ENCODE measurements around the gene GAB1.

The GAB1 gene

DNA sequence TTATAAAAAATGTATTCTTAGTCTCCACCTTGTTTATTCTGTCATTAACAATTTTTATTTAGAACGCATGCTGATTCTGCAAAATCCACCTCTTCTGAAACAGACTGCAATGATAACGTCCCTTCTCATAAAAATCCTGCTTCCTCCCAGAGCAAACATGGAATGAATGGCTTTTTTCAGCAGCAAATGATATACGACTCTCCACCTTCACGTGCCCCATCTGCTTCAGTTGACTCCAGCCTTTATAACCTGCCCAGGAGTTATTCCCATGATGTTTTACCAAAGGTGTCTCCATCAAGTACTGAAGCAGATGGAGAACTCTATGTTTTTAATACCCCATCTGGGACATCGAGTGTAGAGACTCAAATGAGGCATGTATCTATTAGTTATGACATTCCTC is 101.3 kb downstream of the GAB1 start:
- H3K4me2 ChIP-seq (ENCODE audit: low read length) = no peak overlapping the region
- H2BK120ac ChIP-seq (ENCODE audit: low read depth, low read length) = no peak overlapping the region
- DNase-seq = no peak
- H3K4me3 ChIP-seq (ENCODE audit: low read length) = no peak overlapping the region
- no peak overlapping the region for H3K27ac ChIP-seq (ENCODE audit: low read depth, low read length)
- no peak overlapping the region for H2BK15ac ChIP-seq (replicated peaks; ENCODE audit: low read depth)
- no peak overlapping the region for H3K56ac ChIP-seq (ENCODE audit: low read length)
- H3K18ac ChIP-seq (ENCODE audit: low read length) = no peak overlapping the region
- no peaks in the 10 kb centered on the region for H3K36me3 ChIP-seq (ENCODE audit: control insufficient read depth, insufficient read depth, low read length)
- no peak overlapping the region for H3K4ac ChIP-seq (ENCODE audit: low read depth, low read length)
- no CpG with 5 or more reads among the region's 5 CpGs for WGBS (ENCODE audit: extremely low coverage, insufficient coverage, low lambda C conversion rate)
- no peaks in the 10 kb centered on the region for H3K4me1 ChIP-seq (ENCODE audit: control insufficient read depth, low read depth, low read length)
- no peak overlapping the region for H2BK5ac ChIP-seq (ENCODE audit: low read length)
- H3K23ac ChIP-seq (ENCODE audit: low read length) = no peak overlapping the region
- no peak overlapping the region for H4K5ac ChIP-seq (ENCODE audit: low read length)
- no peak overlapping the region for H4K8ac ChIP-seq (ENCODE audit: low read depth, low read length)
- H3K9ac ChIP-seq (ENCODE audit: low read length) = no peak overlapping the region
- no peak overlapping the region for H2AK5ac ChIP-seq (ENCODE audit: low read length)
- H3K27me3 ChIP-seq (ENCODE audit: insufficient read depth, low read length, poor library complexity) = no peaks in the 10 kb centered on the region
- H3K79me1 ChIP-seq (ENCODE audit: low read length) = no peaks in the 10 kb centered on the region
- no peaks in the 10 kb centered on the region for H3K79me2 ChIP-seq (ENCODE audit: control insufficient read depth, insufficient read depth, low read length)

GRCh38 chr4:143438710-143439109 is 102.0 kb downstream of the GAB1 start:
- no CpG with 5 or more reads among the region's 2 CpGs for WGBS (ENCODE audit: extremely low coverage, insufficient coverage, low lambda C conversion rate)
- H2AK5ac ChIP-seq (ENCODE audit: low read length) = no peak overlapping the region

DNA sequence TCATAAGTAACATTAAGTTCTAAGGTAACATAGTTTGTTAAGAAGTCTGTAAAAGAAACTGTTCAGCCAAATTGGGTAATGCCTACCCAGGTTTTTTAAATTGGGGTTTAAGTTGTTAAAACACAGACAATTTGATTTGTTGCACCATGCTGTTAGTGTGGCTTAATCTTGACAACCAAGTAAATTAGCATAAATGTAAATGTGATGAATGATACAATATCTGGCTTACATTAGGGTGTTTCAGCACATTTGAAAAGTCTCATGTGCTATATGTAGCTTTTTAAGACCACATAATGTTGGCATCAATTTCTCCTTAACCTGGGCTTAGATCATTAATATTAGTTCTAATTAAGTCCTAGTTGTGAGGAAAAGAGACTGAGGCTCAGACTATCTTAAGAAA is 104.4 kb downstream of the GAB1 start:
- Histone ChIP-seq H3K4me2 (ENCODE audit: low read length) (no peak overlapping the region), H3K56ac (ENCODE audit: low read length) (no peak overlapping the region), H3K9ac (ENCODE audit: low read length) (no peak overlapping the region), H2BK120ac (ENCODE audit: low read depth, low read length) (no peak overlapping the region), H3K36me3 (ENCODE audit: control insufficient read depth, insufficient read depth, low read length) (no peaks in the 10 kb centered on the region), H3K27ac (ENCODE audit: low read depth, low read length) (no peak overlapping the region), H3K79me2 (ENCODE audit: control insufficient read depth, insufficient read depth, low read length) (no peaks in the 10 kb centered on the region), H4K8ac (ENCODE audit: low read depth, low read length) (no peak overlapping the region), H2BK15ac (replicated peaks; ENCODE audit: low read depth) (no peak overlapping the region), H3K4ac (ENCODE audit: low read depth, low read length) (no peak overlapping the region), H2AK5ac (ENCODE audit: low read length) (no peak overlapping the region), H2BK5ac (ENCODE audit: low read length) (no peak overlapping the region), H3K4me1 (ENCODE audit: control insufficient read depth, low read depth, low read length) (no peaks in the 10 kb centered on the region), H3K18ac (ENCODE audit: low read length) (no peak overlapping the region), H4K5ac (ENCODE audit: low read length) (no peak overlapping the region), H3K23ac (ENCODE audit: low read length) (no peak overlapping the region), H3K4me3 (ENCODE audit: low read length) (no peak overlapping the region), H3K79me1 (ENCODE audit: low read length) (no peaks in the 10 kb centered on the region), H3K27me3 (ENCODE audit: insufficient read depth, low read length, poor library complexity) (no peaks in the 10 kb centered on the region)
- DNase-seq = no peak

More at GRCh38 chr4:143438710-143439109, 102.0 kb downstream of the GAB1 start:
- H3K36me3 ChIP-seq (ENCODE audit: control insufficient read depth, insufficient read depth, low read length) = no peaks in the 10 kb centered on the region
- no peak overlapping the region for H3K18ac ChIP-seq (ENCODE audit: low read length)
- no peaks in the 10 kb centered on the region for H3K27me3 ChIP-seq (ENCODE audit: insufficient read depth, low read length, poor library complexity)
- H3K23ac ChIP-seq (ENCODE audit: low read length) = no peak overlapping the region
- no peak overlapping the region for H3K9ac ChIP-seq (ENCODE audit: low read length)
- no peak overlapping the region for H2BK15ac ChIP-seq (replicated peaks; ENCODE audit: low read depth)
- no peak overlapping the region for H3K4me3 ChIP-seq (ENCODE audit: low read length)
- no peaks in the 10 kb centered on the region for H3K4me1 ChIP-seq (ENCODE audit: control insufficient read depth, low read depth, low read length)
- H2BK5ac ChIP-seq (ENCODE audit: low read length) = no peak overlapping the region
- H2BK120ac ChIP-seq (ENCODE audit: low read depth, low read length) = no peak overlapping the region
- H3K27ac ChIP-seq (ENCODE audit: low read depth, low read length) = no peak overlapping the region
- DNase-seq = no peak
- no peak overlapping the region for H3K4ac ChIP-seq (ENCODE audit: low read depth, low read length)
- no peak overlapping the region for H4K8ac ChIP-seq (ENCODE audit: low read depth, low read length)
- no peaks in the 10 kb centered on the region for H3K79me2 ChIP-seq (ENCODE audit: control insufficient read depth, insufficient read depth, low read length)
- no peak overlapping the region for H3K4me2 ChIP-seq (ENCODE audit: low read length)
- H3K79me1 ChIP-seq (ENCODE audit: low read length) = no peaks in the 10 kb centered on the region
- H4K5ac ChIP-seq (ENCODE audit: low read length) = no peak overlapping the region
- H3K56ac ChIP-seq (ENCODE audit: low read length) = no peak overlapping the region

DNA sequence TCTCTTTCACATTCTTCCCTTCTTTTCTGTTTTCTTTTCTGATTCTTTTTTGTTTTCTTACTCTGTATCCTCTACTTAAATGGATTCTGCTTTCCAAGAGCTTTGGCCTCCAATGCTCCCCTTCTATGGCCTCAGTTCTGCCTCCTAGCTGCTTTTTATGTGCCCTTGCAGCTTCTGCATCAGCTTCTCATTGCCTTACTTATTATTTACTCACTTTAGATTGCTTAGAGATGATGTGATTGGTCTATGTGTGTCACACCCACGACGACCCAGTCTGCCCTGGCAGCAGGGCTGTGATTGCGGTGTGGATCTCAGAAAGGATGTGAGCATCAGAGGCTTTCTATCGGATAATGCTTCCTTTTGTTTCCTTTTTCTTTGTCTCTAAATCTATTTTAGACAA is 105.0 kb downstream of the GAB1 start:
- Histone ChIP-seq H2BK120ac (ENCODE audit: low read depth, low read length) (no peak overlapping the region), H3K27ac (ENCODE audit: low read depth, low read length) (no peak overlapping the region), H3K56ac (ENCODE audit: low read length) (no peak overlapping the region), H3K79me2 (ENCODE audit: control insufficient read depth, insufficient read depth, low read length) (no peaks in the 10 kb centered on the region), H3K79me1 (ENCODE audit: low read length) (no peaks in the 10 kb centered on the region), H3K4me1 (ENCODE audit: control insufficient read depth, low read depth, low read length) (no peaks in the 10 kb centered on the region), H4K8ac (ENCODE audit: low read depth, low read length) (no peak overlapping the region), H3K36me3 (ENCODE audit: control insufficient read depth, insufficient read depth, low read length) (no peaks in the 10 kb centered on the region), H2AK5ac (ENCODE audit: low read length) (no peak overlapping the region), H3K9ac (ENCODE audit: low read length) (no peak overlapping the region), H2BK15ac (replicated peaks; ENCODE audit: low read depth) (no peak overlapping the region), H3K23ac (ENCODE audit: low read length) (no peak overlapping the region), H3K4me2 (ENCODE audit: low read length) (no peak overlapping the region), H3K4me3 (ENCODE audit: low read length) (no peak overlapping the region), H3K27me3 (ENCODE audit: insufficient read depth, low read length, poor library complexity) (no peaks in the 10 kb centered on the region), H2BK5ac (ENCODE audit: low read length) (no peak overlapping the region), H3K18ac (ENCODE audit: low read length) (no peak overlapping the region), H4K5ac (ENCODE audit: low read length) (no peak overlapping the region), H3K4ac (ENCODE audit: low read depth, low read length) (no peak overlapping the region)
- no CpG with 5 or more reads among the region's 4 CpGs for WGBS (ENCODE audit: extremely low coverage, insufficient coverage, low lambda C conversion rate)
- peak; percentile 53 for DNase-seq

DNA sequence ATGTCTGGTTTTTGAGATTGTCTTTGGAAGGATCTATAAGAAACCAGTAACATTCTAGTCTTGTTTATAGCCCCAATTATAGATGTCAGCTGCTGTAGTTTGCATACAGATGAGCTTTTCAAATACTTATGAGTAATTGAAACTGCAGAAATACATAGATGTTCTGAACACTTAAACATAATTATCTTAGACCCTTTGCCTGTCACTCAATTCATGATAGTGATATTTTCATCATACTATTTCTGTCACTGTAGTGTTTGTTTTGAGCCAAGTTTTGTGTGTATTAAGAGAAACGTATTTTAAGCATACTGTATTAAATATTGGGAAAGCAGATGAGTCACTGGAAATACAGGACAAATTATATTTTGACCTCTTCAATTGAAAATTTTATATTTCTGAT is 107.1 kb downstream of the GAB1 start:
- no peak overlapping the region for H2BK15ac ChIP-seq (replicated peaks; ENCODE audit: low read depth)
- H4K8ac ChIP-seq (ENCODE audit: low read depth, low read length) = no peak overlapping the region
- H3K23ac ChIP-seq (ENCODE audit: low read length) = no peak overlapping the region
- H3K4me3 ChIP-seq (ENCODE audit: low read length) = no peak overlapping the region
- no CpG with 5 or more reads among the region's 1 CpG for WGBS (ENCODE audit: extremely low coverage, insufficient coverage, low lambda C conversion rate)
- no peak for DNase-seq
- no peaks in the 10 kb centered on the region for H3K27me3 ChIP-seq (ENCODE audit: insufficient read depth, low read length, poor library complexity)
- no peak overlapping the region for H3K27ac ChIP-seq (ENCODE audit: low read depth, low read length)
- no peak overlapping the region for H3K18ac ChIP-seq (ENCODE audit: low read length)
- H3K56ac ChIP-seq (ENCODE audit: low read length) = no peak overlapping the region
- H3K79me2 ChIP-seq (ENCODE audit: control insufficient read depth, insufficient read depth, low read length) = no peaks in the 10 kb centered on the region
- H3K79me1 ChIP-seq (ENCODE audit: low read length) = no peaks in the 10 kb centered on the region
- H3K36me3 ChIP-seq (ENCODE audit: control insufficient read depth, insufficient read depth, low read length) = no peaks in the 10 kb centered on the region
- no peak overlapping the region for H4K5ac ChIP-seq (ENCODE audit: low read length)
- H3K9ac ChIP-seq (ENCODE audit: low read length) = no peak overlapping the region
- H3K4ac ChIP-seq (ENCODE audit: low read depth, low read length) = no peak overlapping the region
- H3K4me2 ChIP-seq (ENCODE audit: low read length) = no peak overlapping the region
- no peaks in the 10 kb centered on the region for H3K4me1 ChIP-seq (ENCODE audit: control insufficient read depth, low read depth, low read length)
- no peak overlapping the region for H2BK5ac ChIP-seq (ENCODE audit: low read length)
- no peak overlapping the region for H2BK120ac ChIP-seq (ENCODE audit: low read depth, low read length)
- H2AK5ac ChIP-seq (ENCODE audit: low read length) = no peak overlapping the region

GRCh38 chr4:143451186-143451585 is 114.5 kb downstream of the GAB1 start:
- Histone ChIP-seq H3K4ac (ENCODE audit: low read depth, low read length) (no peak overlapping the region), H4K8ac (ENCODE audit: low read depth, low read length) (no peak overlapping the region), H3K9ac (ENCODE audit: low read length) (no peak overlapping the region), H3K23ac (ENCODE audit: low read length) (no peak overlapping the region), H3K79me2 (ENCODE audit: control insufficient read depth, insufficient read depth, low read length) (no peaks in the 10 kb centered on the region), H3K18ac (ENCODE audit: low read length) (no peak overlapping the region), H3K27me3 (ENCODE audit: insufficient read depth, low read length, poor library complexity) (no peaks in the 10 kb centered on the region), H3K27ac (ENCODE audit: low read depth, low read length) (no peak overlapping the region), H2BK120ac (ENCODE audit: low read depth, low read length) (no peak overlapping the region), H3K56ac (ENCODE audit: low read length) (no peak overlapping the region), H2BK5ac (ENCODE audit: low read length) (no peak overlapping the region), H3K4me1 (ENCODE audit: control insufficient read depth, low read depth, low read length) (peaks cover 3% of the 10 kb centered on the region), H3K4me2 (ENCODE audit: low read length) (no peak overlapping the region), H3K4me3 (ENCODE audit: low read length) (no peak overlapping the region), H2BK15ac (replicated peaks; ENCODE audit: low read depth) (no peak overlapping the region), H4K5ac (ENCODE audit: low read length) (no peak overlapping the region), H2AK5ac (ENCODE audit: low read length) (no peak overlapping the region), H3K36me3 (ENCODE audit: control insufficient read depth, insufficient read depth, low read length) (no peaks in the 10 kb centered on the region), H3K79me1 (ENCODE audit: low read length) (no peaks in the 10 kb centered on the region)
- DNase-seq = no peak
- WGBS (ENCODE audit: extremely low coverage, insufficient coverage, low lambda C conversion rate) = no CpG with 5 or more reads among the region's 4 CpGs

Measured in mesendoderm (in vitro differentiated cells).